Measurements from ENCODE around the gene DPM1.

GRCh38 chr20:50901301-50901700 lies 57.0 kb downstream of the DPM1 start:
- TF ChIP-seq SUZ12 (IDR thresholded peaks at IDR 0.05; ENCODE audit: extremely low read depth, insufficient read depth, insufficient read length) (no peak), YY1 (IDR thresholded peaks at IDR 0.05; ENCODE audit: insufficient read depth, insufficient read length) (no peak)
